NB4 (cell line): ENCODE data around the gene SKAP2.

Experiments used
- CTCF ChIP-seq: IDR thresholded peaks from one replicate; pipeline ENCODE4 v1.5.1; 2012; ENCODE audit warnings: low read depth, low read length
- MAX ChIP-seq: IDR thresholded peaks from 2 replicates; pipeline ENCODE4 v1.6.1; 2011; ENCODE audit warnings: low read depth, low read length
- POLR2A ChIP-seq: IDR thresholded peaks from 2 replicates; pipeline ENCODE4 v1.6.1; 2011; ENCODE audit warnings: mild to moderate bottlenecking; ENCODE audit not compliant: insufficient read length; ENCODE audit errors: extremely low read depth

- TF ChIP-seq POLR2A (no peak), CTCF (no peak), MAX (no peak)
These were observed 227.6 kb downstream of the SKAP2 start for GRCh38 chr7:26636808-26637207.
